Neural cell (in vitro differentiated cells): ENCODE measurements around the gene RNF32. TPM values are rescaled to one million over a fixed set of nuclear protein-coding genes. Genes with fewer than 3 reads are reported as not detected.

Source experiments
- H2AFZ ChIP-seq: fragments of 200-600, 300-800 bp; sonication (generic), shearing (Covaris generic); 2 replicates; pipeline ENCODE4 v1.6.0; 2014; ENCODE audit warnings: low read depth, mild to moderate bottlenecking, antibody characterized with exemption, low read length, moderate library complexity
- H3F3A ChIP-seq: fragments of 200-600 bp; shearing (Covaris generic); 2 replicates; pipeline ENCODE4 v1.6.1; 2016; ENCODE audit warnings: mild to moderate bottlenecking, moderate library complexity, mixed read lengths, antibody characterized with exemption, low read length; ENCODE audit not compliant: insufficient read depth, poor library complexity, severe bottlenecking
- H3K27ac ChIP-seq: fragments of 200-600, 300-800 bp; sonication (generic), shearing (Covaris generic); 2 replicates; pipeline ENCODE4 v1.5.1; 2014; ENCODE audit warnings: mild to moderate bottlenecking, low read length, moderate library complexity
- H3K27me3 ChIP-seq: fragments of 300-800, 200-600 bp; sonication (generic), shearing (Covaris generic); 2 replicates; pipeline ENCODE4 v1.6.0; 2014; ENCODE audit warnings: mild to moderate bottlenecking, low read depth, low read length, moderate library complexity; ENCODE audit not compliant: insufficient read depth
- H3K36me3 ChIP-seq: fragments of 300-800, 200-600 bp; sonication (generic), shearing (Covaris generic); 2 replicates; pipeline ENCODE4 v1.5.1; 2014; ENCODE audit warnings: mild to moderate bottlenecking, antibody characterized with exemption, low read length, moderate library complexity; ENCODE audit not compliant: insufficient read depth
- H3K4me2 ChIP-seq: fragments of 300-800, 200-600 bp; sonication (generic), shearing (Covaris generic); 2 replicates; pipeline ENCODE4 v1.6.0; 2014; ENCODE audit warnings: mild to moderate bottlenecking, low read length
- H3K4me3 ChIP-seq: fragments of 300-800, 200-600 bp; sonication (generic), shearing (Covaris generic); 2 replicates; pipeline ENCODE4 v1.5.1; 2014; ENCODE audit warnings: mild to moderate bottlenecking, low read length, moderate library complexity
- H3K79me2 ChIP-seq: fragments of 200-600 bp; shearing (Covaris generic); replicated peaks from 2 replicates; pipeline ENCODE4 v1.6.0; 2014; ENCODE audit warnings: mild to moderate bottlenecking, low read length, moderate library complexity; ENCODE audit not compliant: insufficient read depth
- H3K9ac ChIP-seq: fragments of 300-800, 200-600 bp; sonication (generic), shearing (Covaris generic); 2 replicates; pipeline ENCODE4 v1.6.1; 2016; ENCODE audit warnings: mild to moderate bottlenecking, low read length, mixed read lengths
- H3K9me2 ChIP-seq: fragments of 200-600 bp; shearing (Covaris generic); 2 replicates; pipeline ENCODE4 v1.6.1; 2016; ENCODE audit warnings: mild to moderate bottlenecking, low read length, mixed read lengths; ENCODE audit not compliant: insufficient read depth
- H3K9me3 ChIP-seq: fragments of 200-600, 300-800 bp; sonication (generic), shearing (Covaris generic); 2 replicates; pipeline ENCODE4 v1.6.1; 2016; ENCODE audit warnings: mild to moderate bottlenecking, mixed run types, low read length, moderate library complexity, mixed read lengths
- H4K20me1 ChIP-seq: fragments of 200-600 bp; shearing (Covaris generic); 2 replicates; pipeline ENCODE4 v1.6.1; 2016; ENCODE audit warnings: mild to moderate bottlenecking, mixed run types; ENCODE audit not compliant: insufficient read depth
- EP300 ChIP-seq: fragments of 450-650 bp; conservative IDR thresholded peaks from 2 replicates; pipeline ENCODE4 v1.6.1; 2014; ENCODE audit warnings: antibody characterized with exemption, mild to moderate bottlenecking, moderate library complexity; ENCODE audit not compliant: poor library complexity, severe bottlenecking
- EZH2 ChIP-seq: fragments of 200-600, 300-800 bp; shearing (Covaris generic), sonication (generic); IDR thresholded peaks from 2 replicates; pipeline ENCODE4 v1.6.1; 2014; ENCODE audit warnings: antibody characterized with exemption, low read length, borderline replicate concordance, mild to moderate bottlenecking; ENCODE audit not compliant: insufficient read depth, poor library complexity, severe bottlenecking
- MXI1 ChIP-seq: fragments of 450-650 bp; conservative IDR thresholded peaks from 2 replicates; pipeline ENCODE4 v1.6.1; 2014; ENCODE audit warnings: antibody characterized with exemption, mild to moderate bottlenecking; ENCODE audit not compliant: poor library complexity, severe bottlenecking
- POLR2AphosphoS5 ChIP-seq: IDR thresholded peaks from 2 replicates; pipeline ENCODE4 v1.6.1; 2012
- RAD21 ChIP-seq: fragments of 450-650 bp; conservative IDR thresholded peaks from 2 replicates; pipeline ENCODE4 v1.6.1; 2014; ENCODE audit warnings: antibody characterized with exemption, mild to moderate bottlenecking, moderate library complexity
- SMC3 ChIP-seq: fragments of 450-650 bp; conservative IDR thresholded peaks from 2 replicates; pipeline ENCODE4 v1.6.1; 2014; ENCODE audit warnings: antibody characterized with exemption, mild to moderate bottlenecking, moderate library complexity; ENCODE audit not compliant: poor library complexity
- TAF1 ChIP-seq: IDR thresholded peaks from 2 replicates; pipeline ENCODE4 v1.6.1; 2012; ENCODE audit warnings: low read depth
- polyA plus RNA-seq: library from polyadenylated mRNA; depleted of rRNA; stranded (reverse); fragments of >200 nt; gene quantifications from 2 replicates; pipeline ENCODE4 v1.2.3, GENCODE V29; 2014
- TF ChIP-seq, protein P1 (sequence below): fragments of 450-650 bp; IDR thresholded peaks from 2 replicates; pipeline ENCODE4 v1.5.1; 2014; ENCODE audit warnings: antibody characterized with exemption, mild to moderate bottlenecking, moderate library complexity; ENCODE audit not compliant: poor library complexity, severe bottlenecking
- TF ChIP-seq, protein P2 (sequence below): IDR thresholded peaks from 2 replicates; pipeline ENCODE4 v1.6.1; 2012; ENCODE audit warnings: borderline replicate concordance

The RNF32 gene
- polyA plus RNA-seq, 1 donor from 2014 or later = 2.6 TPM

DNA sequence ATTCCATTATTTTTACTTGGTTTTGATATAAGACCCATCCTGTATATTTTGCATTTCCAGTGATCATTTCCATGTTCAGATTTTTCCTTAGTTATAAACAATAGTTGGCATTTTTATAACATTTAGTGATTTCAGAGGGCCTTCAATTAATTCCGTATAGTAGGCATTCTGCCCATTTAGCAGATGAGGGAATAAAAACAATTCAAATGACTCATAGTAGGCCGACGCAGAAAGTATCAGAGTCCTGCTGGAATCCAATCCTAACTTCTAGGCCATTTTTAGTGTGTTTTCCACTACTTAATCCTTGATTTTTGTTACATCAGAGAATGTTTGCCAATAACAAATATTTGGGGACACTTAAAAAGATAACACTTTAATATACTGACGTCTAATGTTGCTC is 15.4 kb downstream of the RNF32 start:
- Histone ChIP-seq H2AFZ (no peak overlapping the region), H3K9ac (no peak overlapping the region), H4K20me1 (no peaks in the 10 kb centered on the region), H3K27ac (no peak overlapping the region), H3K4me3 (no peak overlapping the region), H3F3A (no peaks in the 10 kb centered on the region), H3K79me2 (no peaks in the 10 kb centered on the region), H3K4me2 (no peak overlapping the region), H3K9me3 (no peaks in the 10 kb centered on the region), H3K36me3 (no peaks in the 10 kb centered on the region), H3K27me3 (no peaks in the 10 kb centered on the region), H3K9me2 (no peaks in the 10 kb centered on the region)
- TF ChIP-seq RAD21 = no peak
- TF ChIP-seq, protein P1, sequence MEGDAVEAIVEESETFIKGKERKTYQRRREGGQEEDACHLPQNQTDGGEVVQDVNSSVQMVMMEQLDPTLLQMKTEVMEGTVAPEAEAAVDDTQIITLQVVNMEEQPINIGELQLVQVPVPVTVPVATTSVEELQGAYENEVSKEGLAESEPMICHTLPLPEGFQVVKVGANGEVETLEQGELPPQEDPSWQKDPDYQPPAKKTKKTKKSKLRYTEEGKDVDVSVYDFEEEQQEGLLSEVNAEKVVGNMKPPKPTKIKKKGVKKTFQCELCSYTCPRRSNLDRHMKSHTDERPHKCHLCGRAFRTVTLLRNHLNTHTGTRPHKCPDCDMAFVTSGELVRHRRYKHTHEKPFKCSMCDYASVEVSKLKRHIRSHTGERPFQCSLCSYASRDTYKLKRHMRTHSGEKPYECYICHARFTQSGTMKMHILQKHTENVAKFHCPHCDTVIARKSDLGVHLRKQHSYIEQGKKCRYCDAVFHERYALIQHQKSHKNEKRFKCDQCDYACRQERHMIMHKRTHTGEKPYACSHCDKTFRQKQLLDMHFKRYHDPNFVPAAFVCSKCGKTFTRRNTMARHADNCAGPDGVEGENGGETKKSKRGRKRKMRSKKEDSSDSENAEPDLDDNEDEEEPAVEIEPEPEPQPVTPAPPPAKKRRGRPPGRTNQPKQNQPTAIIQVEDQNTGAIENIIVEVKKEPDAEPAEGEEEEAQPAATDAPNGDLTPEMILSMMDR = no peak
- TF ChIP-seq MXI1 = no peak
- TF ChIP-seq, protein P2, sequence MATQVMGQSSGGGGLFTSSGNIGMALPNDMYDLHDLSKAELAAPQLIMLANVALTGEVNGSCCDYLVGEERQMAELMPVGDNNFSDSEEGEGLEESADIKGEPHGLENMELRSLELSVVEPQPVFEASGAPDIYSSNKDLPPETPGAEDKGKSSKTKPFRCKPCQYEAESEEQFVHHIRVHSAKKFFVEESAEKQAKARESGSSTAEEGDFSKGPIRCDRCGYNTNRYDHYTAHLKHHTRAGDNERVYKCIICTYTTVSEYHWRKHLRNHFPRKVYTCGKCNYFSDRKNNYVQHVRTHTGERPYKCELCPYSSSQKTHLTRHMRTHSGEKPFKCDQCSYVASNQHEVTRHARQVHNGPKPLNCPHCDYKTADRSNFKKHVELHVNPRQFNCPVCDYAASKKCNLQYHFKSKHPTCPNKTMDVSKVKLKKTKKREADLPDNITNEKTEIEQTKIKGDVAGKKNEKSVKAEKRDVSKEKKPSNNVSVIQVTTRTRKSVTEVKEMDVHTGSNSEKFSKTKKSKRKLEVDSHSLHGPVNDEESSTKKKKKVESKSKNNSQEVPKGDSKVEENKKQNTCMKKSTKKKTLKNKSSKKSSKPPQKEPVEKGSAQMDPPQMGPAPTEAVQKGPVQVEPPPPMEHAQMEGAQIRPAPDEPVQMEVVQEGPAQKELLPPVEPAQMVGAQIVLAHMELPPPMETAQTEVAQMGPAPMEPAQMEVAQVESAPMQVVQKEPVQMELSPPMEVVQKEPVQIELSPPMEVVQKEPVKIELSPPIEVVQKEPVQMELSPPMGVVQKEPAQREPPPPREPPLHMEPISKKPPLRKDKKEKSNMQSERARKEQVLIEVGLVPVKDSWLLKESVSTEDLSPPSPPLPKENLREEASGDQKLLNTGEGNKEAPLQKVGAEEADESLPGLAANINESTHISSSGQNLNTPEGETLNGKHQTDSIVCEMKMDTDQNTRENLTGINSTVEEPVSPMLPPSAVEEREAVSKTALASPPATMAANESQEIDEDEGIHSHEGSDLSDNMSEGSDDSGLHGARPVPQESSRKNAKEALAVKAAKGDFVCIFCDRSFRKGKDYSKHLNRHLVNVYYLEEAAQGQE = no peak
- no peak for TF ChIP-seq EP300
- TF ChIP-seq EZH2 = no peak
- TF ChIP-seq SMC3 = no peak
- no peak for TF ChIP-seq POLR2AphosphoS5
- no peak for TF ChIP-seq TAF1

DNA sequence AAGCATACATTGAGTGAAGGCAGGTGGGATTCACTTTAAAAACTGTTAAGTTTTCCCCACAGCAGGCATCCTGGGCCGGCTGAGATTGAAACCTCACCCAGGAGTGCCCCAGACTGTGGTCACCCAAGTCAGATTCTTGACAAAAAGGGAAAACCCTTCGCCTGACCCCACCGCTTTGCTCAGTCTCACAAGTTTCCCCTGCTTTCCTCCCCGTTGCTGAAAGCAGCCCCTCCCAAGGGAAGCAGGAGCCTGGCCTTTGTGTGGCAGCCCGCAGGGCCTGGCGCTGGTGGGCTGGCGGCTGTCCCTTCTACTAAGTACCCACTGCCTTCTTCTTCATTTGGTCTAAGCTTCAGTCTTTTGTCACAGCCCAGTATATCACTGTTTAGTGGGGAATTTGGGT is 16.0 kb downstream of the RNF32 start:
- Histone ChIP-seq H2AFZ (no peak overlapping the region), H3K9me2 (no peaks in the 10 kb centered on the region), H3K9ac (no peak overlapping the region), H3K36me3 (no peaks in the 10 kb centered on the region), H4K20me1 (no peaks in the 10 kb centered on the region), H3F3A (no peaks in the 10 kb centered on the region), H3K4me3 (no peak overlapping the region), H3K4me2 (no peak overlapping the region), H3K27me3 (no peaks in the 10 kb centered on the region), H3K79me2 (no peaks in the 10 kb centered on the region), H3K27ac (no peak overlapping the region), H3K9me3 (no peaks in the 10 kb centered on the region)
- TF ChIP-seq, protein P1 = no peak
- TF ChIP-seq POLR2AphosphoS5 (no peak), TAF1 (no peak), RAD21 (no peak), MXI1 (no peak), EP300 (no peak), EZH2 (no peak), SMC3 (no peak)
- TF ChIP-seq, protein P2 = no peak
